ENCODE data around the gene P2RY13.

P2RY13 gene

DNA sequence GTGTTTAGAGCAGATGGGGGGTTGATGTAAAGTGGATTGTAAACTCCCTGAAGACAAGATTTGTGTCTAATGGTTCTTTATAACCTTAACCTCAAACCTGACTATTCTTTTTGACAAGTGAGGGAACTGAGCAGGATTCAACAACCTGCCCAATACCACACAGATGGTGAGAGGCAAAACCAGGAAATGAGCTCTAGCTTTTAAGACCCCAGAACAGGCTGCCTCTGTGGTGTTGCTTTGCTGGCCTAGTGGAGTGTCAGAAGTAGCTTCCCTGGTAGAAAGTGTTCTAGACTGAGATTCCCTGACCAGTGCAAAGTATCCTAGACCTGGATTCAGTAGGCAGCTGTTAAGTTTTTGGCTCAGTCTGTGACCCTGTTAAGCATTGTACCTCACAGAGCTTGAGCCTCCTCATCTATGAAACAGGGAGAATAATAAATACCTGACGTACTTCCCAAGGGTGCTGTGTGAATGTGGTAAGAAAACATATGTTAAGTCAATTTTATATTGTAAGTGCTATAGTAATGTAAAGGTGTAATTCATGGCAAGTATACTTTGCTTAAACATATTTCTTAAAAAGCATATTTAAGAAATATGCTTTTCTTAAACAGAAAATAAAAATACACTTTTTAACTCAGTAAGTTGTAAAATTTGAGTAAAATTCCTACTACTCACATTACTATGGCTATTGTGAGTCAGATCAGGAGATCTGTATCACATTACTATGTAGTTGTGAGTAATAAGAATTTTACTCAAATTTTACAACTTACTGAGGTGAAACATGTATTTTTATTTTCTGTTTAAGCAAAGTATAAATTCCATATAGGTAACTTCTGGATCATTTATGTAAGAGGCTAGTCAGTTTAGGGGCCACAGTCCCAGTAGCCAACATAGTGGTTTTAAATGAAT is 21.5 kb downstream of the P2RY13 start:
- H3K27me3 ChIP-seq (ENCODE audit: control insufficient read depth, insufficient read depth, low read length), result no peaks in the 10 kb centered on the region
- no peaks in the 10 kb centered on the region for H3K9me3 ChIP-seq (ENCODE audit: control insufficient read depth, insufficient read depth, low read length)
- H3K36me3 ChIP-seq (ENCODE audit: control insufficient read depth, insufficient read depth, low read length), result no peaks in the 10 kb centered on the region
- no peak overlapping the region for H3K9ac ChIP-seq (ENCODE audit: low read depth, low read length)
- peak overlapping the region; percentile 57 for H3K27ac ChIP-seq (ENCODE audit: low read depth, low read length)
- peaks cover 45% of the 10 kb centered on the region for H3K4me1 ChIP-seq (ENCODE audit: control insufficient read depth, insufficient read depth, low read length)
- H3K4me3 ChIP-seq (ENCODE audit: low read depth, low read length), result no peak overlapping the region

DNA sequence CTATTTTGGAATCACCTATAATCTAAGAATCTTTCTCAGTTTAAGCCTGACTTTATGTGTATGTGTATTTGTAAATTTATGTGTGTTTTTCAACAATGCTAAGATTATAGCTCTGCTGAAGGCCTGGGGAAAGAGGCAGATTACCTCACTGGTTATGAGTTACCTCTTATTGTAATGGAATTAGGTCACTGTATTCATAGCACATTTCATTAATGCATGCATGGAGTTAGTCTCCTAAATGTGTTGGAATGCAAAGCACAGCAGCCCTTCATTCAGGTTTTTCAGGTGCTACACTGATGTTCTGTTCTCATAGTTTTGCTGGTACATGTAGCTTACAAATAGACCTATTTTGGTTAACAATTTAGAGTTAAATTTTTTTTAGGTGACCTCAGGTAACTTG is 22.2 kb downstream of the P2RY13 start:
- Histone ChIP-seq H3K9ac (ENCODE audit: low read depth, low read length) (no peak overlapping the region; the same call in 1 of the 2 replicates), H3K4me1 (ENCODE audit: control insufficient read depth, insufficient read depth, low read length) (peaks cover 43% of the 10 kb centered on the region), H3K27me3 (ENCODE audit: control insufficient read depth, insufficient read depth, low read length) (no peaks in the 10 kb centered on the region), H3K27ac (ENCODE audit: low read depth, low read length) (peak overlapping the region; percentile 78), H3K4me3 (ENCODE audit: low read depth, low read length) (no peak overlapping the region), H3K36me3 (ENCODE audit: control insufficient read depth, insufficient read depth, low read length) (no peaks in the 10 kb centered on the region), H3K9me3 (ENCODE audit: control insufficient read depth, insufficient read depth, low read length) (no peaks in the 10 kb centered on the region)

- Histone ChIP-seq H3K9ac (ENCODE audit: low read depth, low read length) (no peak overlapping the region; the same call in 1 of the 2 replicates), H3K27ac (ENCODE audit: low read depth, low read length) (peak overlapping the region; percentile 78), H3K9me3 (ENCODE audit: control insufficient read depth, insufficient read depth, low read length) (no peaks in the 10 kb centered on the region), H3K36me3 (ENCODE audit: control insufficient read depth, insufficient read depth, low read length) (no peaks in the 10 kb centered on the region), H3K27me3 (ENCODE audit: control insufficient read depth, insufficient read depth, low read length) (no peaks in the 10 kb centered on the region), H3K4me3 (ENCODE audit: low read depth, low read length) (no peak overlapping the region), H3K4me1 (ENCODE audit: control insufficient read depth, insufficient read depth, low read length) (peaks cover 43% of the 10 kb centered on the region)
These were observed 23.1 kb downstream of the P2RY13 start for GRCh38 chr3:151306168-151306810.

DNA sequence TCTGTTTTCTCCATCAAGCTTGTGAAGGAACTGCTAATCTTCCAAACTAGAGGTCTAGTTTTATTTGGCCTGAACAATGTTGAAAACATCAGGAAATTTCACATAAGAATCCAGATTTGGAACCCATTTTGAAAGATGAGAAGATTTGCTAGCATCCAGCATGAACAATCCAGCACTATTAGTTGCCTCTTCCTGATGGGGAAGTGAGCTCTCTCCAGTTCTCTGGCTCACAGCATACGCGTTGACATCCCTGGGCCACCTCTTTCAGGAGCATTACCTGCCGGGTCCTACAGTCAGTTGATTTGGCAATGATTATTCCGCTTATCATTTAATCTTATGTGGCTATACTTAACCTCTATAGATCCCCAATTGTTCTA is 23.6 kb downstream of the P2RY13 start:
- peak overlapping the region; percentile 78 for H3K27ac ChIP-seq (ENCODE audit: low read depth, low read length)
- H3K4me1 ChIP-seq (ENCODE audit: control insufficient read depth, insufficient read depth, low read length), result peaks cover 43% of the 10 kb centered on the region
- no peaks in the 10 kb centered on the region for H3K9me3 ChIP-seq (ENCODE audit: control insufficient read depth, insufficient read depth, low read length)
- H3K36me3 ChIP-seq (ENCODE audit: control insufficient read depth, insufficient read depth, low read length), result no peaks in the 10 kb centered on the region
- peak overlapping the region; percentile 5; the same call in 1 of the 2 replicates for H3K9ac ChIP-seq (ENCODE audit: low read depth, low read length)
- no peaks in the 10 kb centered on the region for H3K27me3 ChIP-seq (ENCODE audit: control insufficient read depth, insufficient read depth, low read length)
- no peak overlapping the region for H3K4me3 ChIP-seq (ENCODE audit: low read depth, low read length)

- Histone ChIP-seq H3K27ac (ENCODE audit: low read depth, low read length) (peak overlapping the region; percentile 78), H3K27me3 (ENCODE audit: control insufficient read depth, insufficient read depth, low read length) (no peaks in the 10 kb centered on the region), H3K9me3 (ENCODE audit: control insufficient read depth, insufficient read depth, low read length) (no peaks in the 10 kb centered on the region), H3K4me1 (ENCODE audit: control insufficient read depth, insufficient read depth, low read length) (peaks cover 43% of the 10 kb centered on the region), H3K4me3 (ENCODE audit: low read depth, low read length) (no peak overlapping the region; the same call in 1 of the 2 replicates), H3K36me3 (ENCODE audit: control insufficient read depth, insufficient read depth, low read length) (no peaks in the 10 kb centered on the region), H3K9ac (ENCODE audit: low read depth, low read length) (peak overlapping the region; percentile 39; the same call in 1 of the 2 replicates)
These were observed 24.1 kb downstream of the P2RY13 start for GRCh38 chr3:151305060-151305774.

DNA sequence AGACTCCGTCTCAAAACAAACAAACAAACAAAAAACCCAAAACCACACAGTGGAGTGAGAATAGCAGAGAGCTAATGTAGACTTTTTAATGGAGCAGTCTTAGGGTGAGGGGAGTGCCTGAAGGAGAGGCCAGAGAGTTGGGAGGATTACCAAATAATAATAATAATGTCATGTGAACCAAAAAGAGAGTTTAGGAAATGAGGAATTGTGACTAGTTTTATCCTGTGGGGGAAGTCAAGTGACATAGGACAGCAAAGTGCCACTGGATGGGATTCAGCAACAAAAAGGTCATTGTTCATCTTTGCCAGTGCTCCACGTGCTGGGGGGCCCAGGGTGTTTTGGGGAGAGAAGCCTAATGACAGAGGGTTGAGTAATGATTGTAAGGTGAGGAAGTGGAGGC is 25.6 kb downstream of the P2RY13 start:
- H3K27ac ChIP-seq (ENCODE audit: low read depth, low read length), result no peak overlapping the region
- H3K9me3 ChIP-seq (ENCODE audit: control insufficient read depth, insufficient read depth, low read length), result no peaks in the 10 kb centered on the region
- H3K4me1 ChIP-seq (ENCODE audit: control insufficient read depth, insufficient read depth, low read length), result peaks cover 43% of the 10 kb centered on the region
- no peak overlapping the region for H3K9ac ChIP-seq (ENCODE audit: low read depth, low read length)
- H3K27me3 ChIP-seq (ENCODE audit: control insufficient read depth, insufficient read depth, low read length), result no peaks in the 10 kb centered on the region
- H3K4me3 ChIP-seq (ENCODE audit: low read depth, low read length), result no peak overlapping the region
- no peaks in the 10 kb centered on the region for H3K36me3 ChIP-seq (ENCODE audit: control insufficient read depth, insufficient read depth, low read length)

DNA sequence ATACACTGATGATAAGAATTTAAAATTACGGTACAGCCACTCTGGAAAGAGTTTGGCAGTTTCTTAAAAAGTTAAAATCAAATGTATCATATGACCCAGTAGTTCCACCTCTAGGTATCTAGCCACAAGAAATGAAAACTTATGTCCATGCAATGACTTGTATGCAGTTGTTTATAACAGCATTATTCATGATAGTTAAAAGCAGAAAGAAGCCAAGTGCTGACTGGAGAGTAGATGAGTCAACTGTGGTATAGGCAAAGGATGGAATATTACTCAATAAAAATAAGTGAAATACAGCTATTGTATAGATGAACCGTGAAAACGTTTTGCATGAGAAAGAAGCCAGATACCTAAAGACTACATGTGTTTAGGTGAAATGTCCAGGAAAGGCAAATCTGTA is 27.6 kb downstream of the P2RY13 start:
- Histone ChIP-seq H3K36me3 (ENCODE audit: control insufficient read depth, insufficient read depth, low read length) (no peaks in the 10 kb centered on the region), H3K4me1 (ENCODE audit: control insufficient read depth, insufficient read depth, low read length) (peaks cover 27% of the 10 kb centered on the region), H3K27me3 (ENCODE audit: control insufficient read depth, insufficient read depth, low read length) (no peaks in the 10 kb centered on the region), H3K9ac (ENCODE audit: low read depth, low read length) (no peak overlapping the region), H3K27ac (ENCODE audit: low read depth, low read length) (no peak overlapping the region), H3K9me3 (ENCODE audit: control insufficient read depth, insufficient read depth, low read length) (no peaks in the 10 kb centered on the region), H3K4me3 (ENCODE audit: low read depth, low read length) (no peak overlapping the region)

DNA sequence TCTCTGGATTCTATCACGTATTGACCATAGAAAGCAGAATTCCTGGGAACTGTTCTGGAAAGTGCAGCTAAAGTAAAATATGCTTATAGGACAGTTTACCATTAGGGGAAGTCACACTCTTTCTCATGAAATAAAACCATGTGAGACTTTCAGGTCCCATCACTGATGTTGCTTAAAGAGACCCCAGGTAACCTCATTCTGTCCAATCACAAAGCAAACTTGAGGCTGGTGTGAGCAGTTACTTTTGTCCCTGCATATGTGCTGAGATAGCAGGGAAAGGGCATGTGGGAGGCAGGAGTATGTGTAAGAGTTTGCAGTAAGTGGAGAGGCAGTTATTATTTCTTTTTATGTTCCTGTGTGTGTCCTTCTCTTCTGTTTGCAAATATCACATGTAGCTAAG is 28.8 kb downstream of the P2RY13 start:
- Histone ChIP-seq H3K4me1 (ENCODE audit: control insufficient read depth, insufficient read depth, low read length) (peaks cover 15% of the 10 kb centered on the region), H3K9me3 (ENCODE audit: control insufficient read depth, insufficient read depth, low read length) (no peaks in the 10 kb centered on the region), H3K9ac (ENCODE audit: low read depth, low read length) (no peak overlapping the region), H3K27ac (ENCODE audit: low read depth, low read length) (no peak overlapping the region), H3K4me3 (ENCODE audit: low read depth, low read length) (no peak overlapping the region), H3K36me3 (ENCODE audit: control insufficient read depth, insufficient read depth, low read length) (no peaks in the 10 kb centered on the region), H3K27me3 (ENCODE audit: control insufficient read depth, insufficient read depth, low read length) (no peaks in the 10 kb centered on the region)

- no peak overlapping the region for H3K9ac ChIP-seq (ENCODE audit: low read depth, low read length)
These were observed 30.3 kb downstream of the P2RY13 start for GRCh38 chr3:151299006-151299405.

DNA sequence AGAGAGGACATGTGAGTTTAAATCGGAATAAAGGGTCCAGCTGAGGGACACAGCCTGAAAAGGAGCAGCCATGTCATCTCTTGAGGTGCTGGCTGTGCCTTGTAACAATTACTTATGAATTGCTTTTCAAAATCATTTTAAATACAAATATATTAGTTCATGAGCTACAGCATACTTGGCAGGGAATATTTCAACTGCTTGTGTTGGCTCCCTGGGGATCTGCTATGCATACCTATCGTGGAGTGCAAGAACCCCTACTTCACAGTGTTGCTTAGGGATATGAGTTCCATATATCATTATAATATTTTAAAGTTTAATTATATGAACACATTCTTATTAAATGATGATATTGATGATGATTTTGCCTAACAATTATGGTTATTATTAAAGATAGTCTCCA is 31.9 kb downstream of the P2RY13 start:
- Histone ChIP-seq H3K9me3 (ENCODE audit: control insufficient read depth, insufficient read depth, low read length) (no peaks in the 10 kb centered on the region), H3K27ac (ENCODE audit: low read depth, low read length) (no peak overlapping the region), H3K9ac (ENCODE audit: low read depth, low read length) (no peak overlapping the region), H3K4me1 (ENCODE audit: control insufficient read depth, insufficient read depth, low read length) (no peaks in the 10 kb centered on the region; the same call in 1 of the 2 replicates), H3K4me3 (ENCODE audit: low read depth, low read length) (no peak overlapping the region), H3K36me3 (ENCODE audit: control insufficient read depth, insufficient read depth, low read length) (no peaks in the 10 kb centered on the region), H3K27me3 (ENCODE audit: control insufficient read depth, insufficient read depth, low read length) (no peaks in the 10 kb centered on the region)

More at GRCh38 chr3:151299006-151299405, 30.3 kb downstream of the P2RY13 start:
- no peaks in the 10 kb centered on the region for H3K9me3 ChIP-seq (ENCODE audit: control insufficient read depth, insufficient read depth, low read length)
- no peaks in the 10 kb centered on the region; the same call in 1 of the 2 replicates for H3K4me1 ChIP-seq (ENCODE audit: control insufficient read depth, insufficient read depth, low read length)
- no peaks in the 10 kb centered on the region for H3K27me3 ChIP-seq (ENCODE audit: control insufficient read depth, insufficient read depth, low read length)
- H3K27ac ChIP-seq (ENCODE audit: low read depth, low read length), result no peak overlapping the region
- H3K36me3 ChIP-seq (ENCODE audit: control insufficient read depth, insufficient read depth, low read length), result no peaks in the 10 kb centered on the region
- H3K4me3 ChIP-seq (ENCODE audit: low read depth, low read length), result no peak overlapping the region

Measured in HUES48 (cell line).